Measurements from ENCODE around the gene ARL15. TPM values are rescaled to one million over a fixed set of nuclear protein-coding genes. Genes with fewer than 3 reads are reported as not detected.

Gene ARL15
- polyA plus RNA-seq, 3 donors from 2014 or later, result 15.0 to 20.3 (median 16.2) TPM

DNA sequence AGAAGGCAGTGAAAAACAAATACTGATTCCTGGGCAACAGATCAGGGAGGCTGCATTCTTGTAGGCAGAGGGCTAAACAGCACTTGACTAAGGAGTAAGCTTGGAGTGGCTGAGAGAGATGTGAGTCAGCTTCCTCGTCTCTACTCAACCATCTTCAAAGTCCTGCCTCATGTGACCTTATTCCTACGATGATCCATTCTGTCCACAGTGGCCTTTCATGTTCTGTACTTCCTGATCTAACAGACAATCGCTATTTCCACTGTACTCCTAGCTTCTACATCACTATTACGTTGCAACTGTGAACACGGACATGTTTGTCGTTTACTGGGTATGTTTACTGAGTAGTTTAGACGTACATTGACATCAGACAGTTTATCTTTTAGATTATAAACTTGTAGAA lies 365.4 kb downstream of the ARL15 start:
- Mint-ChIP-seq H3K9me3 (no peaks in the 10 kb centered on the region), H3K27me3 (ENCODE audit: low read depth in 3 of 3) (peaks cover 0 to 1% (median 0%) of the 10 kb centered on the region in 3 donors), H3K36me3 (peaks cover 16 to 31% (median 26%) of the 10 kb centered on the region in 3 donors), H3K27ac (no peak overlapping the region), H3K4me1 (peaks cover 4 to 8% of the 10 kb centered on the region in 2 donors), H3K4me3 (no peak overlapping the region)
- DNase-seq, result no peak

DNA sequence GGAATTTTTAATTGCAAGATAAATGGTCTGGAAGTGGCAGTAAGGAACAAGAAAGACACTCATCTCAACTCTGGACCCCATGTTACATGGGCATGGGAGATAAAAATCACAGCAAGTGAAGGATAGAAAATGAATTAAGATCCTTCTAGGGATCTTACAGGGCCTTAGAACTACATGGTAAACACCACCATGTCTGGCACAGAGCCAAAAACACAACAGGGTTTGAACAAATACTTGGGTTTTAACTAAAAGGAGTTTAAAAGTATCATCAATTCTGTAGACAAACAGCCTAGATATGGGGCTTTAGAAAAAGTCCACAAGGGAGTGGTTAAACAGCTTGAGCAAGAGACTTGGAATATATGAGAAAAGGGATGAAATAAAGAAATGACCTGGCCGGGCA lies 366.4 kb downstream of the ARL15 start:
- Mint-ChIP-seq H3K36me3 (peaks cover 20 to 35% (median 30%) of the 10 kb centered on the region in 3 donors), H3K9me3 (no peaks in the 10 kb centered on the region), H3K4me1 (peaks cover 4 to 8% of the 10 kb centered on the region in 2 donors), H3K27ac (no peak overlapping the region), H3K4me3 (no peak overlapping the region), H3K27me3 (ENCODE audit: low read depth in 3 of 3) (peaks cover 0 to 1% (median 0%) of the 10 kb centered on the region in 3 donors)
- no peak for DNase-seq

DNA sequence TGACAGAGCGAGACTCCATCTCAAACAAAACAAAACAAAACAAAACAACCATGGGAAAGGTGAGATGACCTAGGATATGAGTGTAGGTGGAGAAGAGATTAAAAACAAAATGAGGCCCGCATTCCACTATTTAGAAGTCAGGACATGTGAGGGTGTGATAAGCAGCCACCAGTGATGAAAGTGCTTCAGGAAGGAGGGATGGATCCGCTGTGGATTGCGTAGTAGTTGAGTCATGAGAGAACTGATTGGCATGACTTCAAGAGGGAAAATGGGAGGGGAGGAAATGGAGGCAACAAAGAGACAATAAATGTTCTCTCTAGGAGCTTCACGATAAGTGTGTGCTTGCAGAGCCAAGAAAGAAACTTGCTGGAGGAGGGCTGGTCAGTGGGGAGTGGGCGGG lies 367.6 kb downstream of the ARL15 start:
- Mint-ChIP-seq H3K36me3 (peaks cover 23 to 45% (median 39%) of the 10 kb centered on the region in 3 donors), H3K9me3 (no peaks in the 10 kb centered on the region), H3K27ac (no peak overlapping the region), H3K27me3 (ENCODE audit: low read depth in 3 of 3) (peaks cover 0 to 1% (median 0%) of the 10 kb centered on the region in 3 donors), H3K4me1 (peaks cover 4 to 8% of the 10 kb centered on the region in 2 donors), H3K4me3 (no peak overlapping the region)
- DNase-seq, result no peak

DNA sequence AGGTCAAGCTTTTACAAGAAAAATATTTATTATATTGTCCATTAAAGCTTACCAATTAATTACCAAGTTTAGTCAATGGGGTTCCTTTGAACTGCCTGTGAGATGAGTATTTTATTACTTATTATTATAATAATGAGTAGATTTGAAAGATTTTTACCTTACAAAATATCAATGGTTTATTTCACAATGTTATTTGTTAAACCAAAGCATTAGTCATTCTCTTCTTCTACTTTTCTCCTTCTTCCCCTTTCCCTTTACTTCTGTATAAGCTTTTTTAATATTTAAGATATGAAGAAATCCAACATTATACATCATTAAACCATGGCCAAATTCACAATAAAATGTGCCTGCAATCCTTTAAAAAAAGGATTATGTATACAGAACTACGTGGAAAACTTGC lies 369.5 kb downstream of the ARL15 start:
- H3K27me3 Mint-ChIP-seq (ENCODE audit: low read depth in 3 of 3), result peaks cover 0 to 1% (median 0%) of the 10 kb centered on the region in 3 donors
- DNase-seq, result no peak
- no peak overlapping the region for H3K27ac Mint-ChIP-seq
- H3K36me3 Mint-ChIP-seq, result peaks cover 17 to 45% (median 35%) of the 10 kb centered on the region in 3 donors
- peaks cover 4 to 8% of the 10 kb centered on the region in 2 donors for H3K4me1 Mint-ChIP-seq
- H3K9me3 Mint-ChIP-seq, result no peaks in the 10 kb centered on the region
- H3K4me3 Mint-ChIP-seq, result no peak overlapping the region

DNA sequence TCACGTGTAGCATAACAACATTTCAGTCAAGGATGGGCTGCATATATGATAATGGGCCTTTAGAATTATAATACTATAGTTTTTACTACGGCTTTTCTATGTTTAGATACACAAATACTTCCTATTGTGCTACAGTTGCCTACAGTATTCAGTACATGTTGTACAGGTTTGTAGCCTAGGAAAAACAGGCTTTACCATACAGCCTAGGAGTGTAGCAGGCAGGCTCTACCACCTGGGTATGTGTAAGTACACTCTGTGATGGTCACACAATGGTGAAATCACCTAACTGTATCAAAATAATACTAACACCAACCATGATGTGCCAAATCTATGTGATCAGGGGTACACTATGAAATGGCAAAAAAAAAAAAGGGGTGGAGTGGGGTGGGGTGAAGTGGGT lies 372.9 kb downstream of the ARL15 start:
- Mint-ChIP-seq H3K27me3 (ENCODE audit: low read depth in 3 of 3) (no peaks in the 10 kb centered on the region), H3K4me1 (no peaks in the 10 kb centered on the region), H3K9me3 (no peaks in the 10 kb centered on the region), H3K36me3 (peaks cover 6 to 27% (median 27%) of the 10 kb centered on the region in 3 donors), H3K27ac (no peak overlapping the region), H3K4me3 (no peak overlapping the region)
- DNase-seq, result no peak

DNA sequence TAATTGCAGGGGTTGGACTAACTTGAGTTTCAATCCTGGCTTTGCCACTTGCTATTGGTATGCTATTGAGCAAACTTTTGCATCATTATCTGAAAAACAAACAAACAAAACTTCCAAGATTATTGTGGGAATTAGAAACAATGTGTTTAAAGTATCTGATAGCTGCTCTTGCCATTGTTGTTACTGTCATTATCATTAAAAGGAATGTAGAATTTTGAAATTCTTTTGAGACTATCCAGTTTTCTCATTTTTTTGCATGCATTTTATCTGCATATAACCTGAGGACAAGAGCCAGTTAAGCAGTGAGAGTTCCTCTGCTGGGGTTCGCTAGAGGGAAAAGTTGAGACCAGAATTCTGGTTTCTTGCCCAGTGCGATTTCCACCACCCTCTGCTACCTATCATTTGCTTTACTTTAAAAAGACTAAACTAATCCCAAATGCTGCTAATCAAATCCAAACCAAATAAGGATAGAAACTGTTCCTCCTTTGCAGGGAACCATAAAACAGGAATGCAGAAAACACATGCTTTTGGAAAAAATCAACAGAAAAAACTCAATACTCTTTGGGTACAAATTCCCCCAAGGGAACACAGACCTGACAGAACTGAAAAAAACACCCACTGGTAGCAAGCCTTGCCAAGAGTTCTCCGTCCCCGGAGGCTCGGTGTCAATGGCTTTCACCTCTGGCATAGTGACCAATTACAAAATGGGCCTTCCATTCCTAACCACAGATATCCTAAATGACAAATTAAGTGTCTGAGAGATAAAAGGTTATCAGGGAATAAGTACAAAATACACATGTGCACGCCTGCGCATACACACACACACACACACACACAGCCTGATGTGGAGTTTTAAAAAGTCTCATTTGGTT lies 373.7 kb downstream of the ARL15 start:
- no peaks in the 10 kb centered on the region for H3K27me3 Mint-ChIP-seq (ENCODE audit: low read depth in 3 of 3)
- no peaks in the 10 kb centered on the region for H3K4me1 Mint-ChIP-seq
- H3K27ac Mint-ChIP-seq, result no peak overlapping the region
- H3K4me3 Mint-ChIP-seq, result no peak overlapping the region
- H3K9me3 Mint-ChIP-seq, result no peaks in the 10 kb centered on the region
- no peak for DNase-seq
- H3K36me3 Mint-ChIP-seq, result peaks cover 6 to 21% (median 20%) of the 10 kb centered on the region in 3 donors

DNA sequence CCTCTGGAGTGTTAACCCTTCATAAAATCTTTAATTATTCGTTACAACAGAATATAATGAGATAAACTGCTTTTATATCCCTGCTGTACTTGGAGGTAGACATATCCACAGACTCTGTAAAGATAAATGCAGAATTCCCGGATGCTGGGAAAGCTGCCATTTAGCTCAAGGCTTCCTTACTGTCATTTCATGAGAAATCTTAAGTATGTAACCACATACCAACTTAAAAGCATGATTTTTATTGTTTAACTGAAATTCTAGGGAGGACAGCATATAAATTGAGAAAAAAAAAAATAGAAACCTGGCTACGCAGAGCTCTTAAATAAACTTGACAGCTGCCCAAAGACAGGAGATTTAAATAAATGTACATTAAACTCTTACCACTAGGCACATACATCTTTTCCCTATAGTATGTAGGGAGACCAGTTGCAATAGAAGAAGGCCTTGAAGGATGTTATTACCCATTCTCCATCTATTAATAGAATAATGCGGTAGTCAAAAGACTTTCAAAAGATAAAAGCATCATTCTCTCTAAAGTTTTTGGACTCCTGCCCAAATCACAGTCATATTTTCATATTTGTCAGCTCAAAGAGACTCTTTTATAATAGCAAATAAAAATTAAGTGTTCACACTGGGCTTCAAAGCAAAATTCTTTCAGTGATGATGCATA lies 376.1 kb downstream of the ARL15 start:
- Mint-ChIP-seq H3K36me3 (peaks cover 6 to 15% (median 13%) of the 10 kb centered on the region in 3 donors), H3K27me3 (ENCODE audit: low read depth in 3 of 3) (no peaks in the 10 kb centered on the region)

DNA sequence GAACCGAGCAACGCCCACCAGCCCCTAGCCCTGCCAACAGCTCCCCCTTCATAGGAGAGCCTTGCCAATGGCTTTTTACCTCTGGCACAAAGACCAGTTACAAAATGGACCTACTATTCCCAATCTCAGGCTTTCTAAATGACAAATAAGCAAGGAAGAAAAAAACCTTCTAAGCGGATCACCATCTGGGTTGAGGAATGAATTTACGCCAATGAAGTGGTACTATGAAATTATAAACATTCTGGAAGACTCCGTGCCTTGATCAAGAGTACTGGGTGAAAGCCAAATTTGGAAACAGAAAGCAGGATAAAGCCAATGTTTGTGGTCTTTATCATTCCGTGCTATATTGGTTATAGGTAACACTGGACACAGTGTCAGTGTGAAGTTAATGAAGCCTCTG lies 378.0 kb downstream of the ARL15 start:
- H3K4me3 Mint-ChIP-seq, result no peak overlapping the region
- DNase-seq, result no peak
- peaks cover 0 to 2% (median 0%) of the 10 kb centered on the region in 3 donors for H3K27me3 Mint-ChIP-seq (ENCODE audit: low read depth in 3 of 3)
- no peaks in the 10 kb centered on the region for H3K9me3 Mint-ChIP-seq
- no peak overlapping the region for H3K27ac Mint-ChIP-seq
- no peaks in the 10 kb centered on the region for H3K36me3 Mint-ChIP-seq
- peaks cover 0 to 2% of the 10 kb centered on the region in 2 donors for H3K4me1 Mint-ChIP-seq

More for the DNA sequence above, 376.1 kb downstream of the ARL15 start:
- H3K9me3 Mint-ChIP-seq, result no peaks in the 10 kb centered on the region
- no peak for DNase-seq
- H3K4me3 Mint-ChIP-seq, result no peak overlapping the region
- H3K27ac Mint-ChIP-seq, result no peak overlapping the region
- H3K4me1 Mint-ChIP-seq, result no peaks in the 10 kb centered on the region

DNA sequence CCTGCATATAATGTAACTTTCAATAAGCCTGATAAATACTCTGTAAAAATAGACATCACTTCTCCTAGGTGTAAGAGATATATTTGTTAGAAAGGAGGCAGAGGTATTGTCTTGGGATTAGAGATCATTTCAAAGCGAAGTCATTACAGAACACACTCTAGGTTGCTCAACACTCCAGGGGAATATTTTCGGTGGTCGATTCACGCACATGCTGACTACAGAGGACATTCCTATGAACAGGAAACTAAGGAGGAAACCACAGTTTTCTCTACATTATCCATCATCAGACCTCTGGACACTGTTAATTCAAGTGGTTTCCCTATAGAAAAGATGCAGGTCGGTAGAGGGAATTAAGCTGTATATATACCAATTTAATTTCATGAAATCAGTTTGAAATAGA lies 379.9 kb downstream of the ARL15 start:
- Mint-ChIP-seq H3K4me1 (peaks cover 0 to 2% of the 10 kb centered on the region in 2 donors), H3K36me3 (no peaks in the 10 kb centered on the region), H3K27me3 (ENCODE audit: low read depth in 3 of 3) (peaks cover 0 to 4% (median 1%) of the 10 kb centered on the region in 3 donors), H3K4me3 (no peak overlapping the region), H3K27ac (no peak overlapping the region), H3K9me3 (no peaks in the 10 kb centered on the region)
- no peak for DNase-seq

DNA sequence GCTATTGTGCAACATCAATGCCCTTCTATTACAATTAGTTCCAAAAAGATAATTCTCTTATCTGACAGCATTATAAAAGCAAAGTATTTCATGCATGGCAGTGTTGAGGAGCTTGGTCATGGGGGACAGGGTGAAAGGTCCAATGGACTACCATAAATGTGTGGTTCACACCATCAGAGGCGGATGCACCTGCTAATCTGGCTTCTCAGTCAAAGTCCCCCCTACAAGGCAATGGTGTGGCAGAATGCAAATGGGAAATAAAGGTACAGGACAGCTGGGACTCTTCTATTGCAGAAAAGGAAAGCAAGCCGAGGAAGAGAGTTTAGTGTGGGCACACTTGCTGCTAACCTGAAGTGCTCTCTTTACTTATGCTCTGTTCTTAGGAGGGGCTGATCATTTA lies 380.8 kb downstream of the ARL15 start:
- Mint-ChIP-seq H3K4me1 (peaks cover 0 to 2% of the 10 kb centered on the region in 2 donors), H3K27ac (no peak overlapping the region), H3K36me3 (no peaks in the 10 kb centered on the region), H3K4me3 (no peak overlapping the region), H3K9me3 (no peaks in the 10 kb centered on the region), H3K27me3 (ENCODE audit: low read depth in 3 of 3) (peaks cover 0 to 4% (median 1%) of the 10 kb centered on the region in 3 donors)
- DNase-seq, result no peak

DNA sequence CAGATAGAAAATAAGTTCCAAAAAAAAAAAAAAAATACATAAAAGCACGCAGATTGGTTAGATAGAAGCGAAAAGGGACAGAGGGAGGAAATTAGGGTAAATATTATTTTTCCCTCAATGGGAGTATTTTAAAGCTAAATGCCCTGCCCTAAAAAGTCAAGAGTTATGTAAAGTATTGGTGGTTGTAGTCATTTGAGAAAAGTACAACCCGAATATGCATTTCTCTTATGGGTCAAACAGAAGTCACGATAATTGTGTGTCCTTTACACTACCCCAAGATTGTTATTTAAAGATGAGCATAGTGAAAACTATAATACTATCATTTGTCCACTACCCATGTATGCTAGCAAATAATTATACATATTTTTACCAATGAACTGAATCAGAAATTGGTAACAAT lies 381.2 kb downstream of the ARL15 start:
- H3K27ac Mint-ChIP-seq, result no peak overlapping the region
- H3K4me3 Mint-ChIP-seq, result no peak overlapping the region
- DNase-seq, result no peak
- H3K4me1 Mint-ChIP-seq, result peaks cover 0 to 2% of the 10 kb centered on the region in 2 donors
- H3K36me3 Mint-ChIP-seq, result no peaks in the 10 kb centered on the region
- H3K27me3 Mint-ChIP-seq (ENCODE audit: low read depth in 3 of 3), result peaks cover 0 to 4% (median 1%) of the 10 kb centered on the region in 3 donors
- H3K9me3 Mint-ChIP-seq, result no peaks in the 10 kb centered on the region

DNA sequence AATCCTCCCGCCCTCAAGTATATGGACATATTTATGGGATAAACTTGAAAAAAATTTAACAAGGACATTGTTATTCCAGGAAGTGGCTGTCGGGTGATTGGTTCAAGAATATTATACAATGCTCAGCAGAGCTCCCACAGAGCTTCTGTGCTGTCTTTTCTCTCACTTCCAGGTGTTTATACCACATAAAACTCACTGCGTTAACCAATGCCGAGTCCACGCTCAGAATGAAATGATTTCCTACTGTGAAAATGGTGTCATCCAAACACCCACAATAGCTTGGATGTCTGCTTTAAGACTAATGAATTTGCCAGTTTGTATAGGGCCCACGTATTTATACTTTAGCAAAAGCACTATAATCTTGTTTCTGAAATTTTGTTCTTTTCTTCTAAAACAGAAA lies 381.7 kb downstream of the ARL15 start:
- DNase-seq, result no peak
- Mint-ChIP-seq H3K9me3 (no peaks in the 10 kb centered on the region), H3K27me3 (ENCODE audit: low read depth in 3 of 3) (peaks cover 0 to 4% (median 1%) of the 10 kb centered on the region in 3 donors), H3K4me1 (peaks cover 0 to 2% of the 10 kb centered on the region in 2 donors), H3K36me3 (no peaks in the 10 kb centered on the region), H3K27ac (no peak overlapping the region), H3K4me3 (no peak overlapping the region)

DNA sequence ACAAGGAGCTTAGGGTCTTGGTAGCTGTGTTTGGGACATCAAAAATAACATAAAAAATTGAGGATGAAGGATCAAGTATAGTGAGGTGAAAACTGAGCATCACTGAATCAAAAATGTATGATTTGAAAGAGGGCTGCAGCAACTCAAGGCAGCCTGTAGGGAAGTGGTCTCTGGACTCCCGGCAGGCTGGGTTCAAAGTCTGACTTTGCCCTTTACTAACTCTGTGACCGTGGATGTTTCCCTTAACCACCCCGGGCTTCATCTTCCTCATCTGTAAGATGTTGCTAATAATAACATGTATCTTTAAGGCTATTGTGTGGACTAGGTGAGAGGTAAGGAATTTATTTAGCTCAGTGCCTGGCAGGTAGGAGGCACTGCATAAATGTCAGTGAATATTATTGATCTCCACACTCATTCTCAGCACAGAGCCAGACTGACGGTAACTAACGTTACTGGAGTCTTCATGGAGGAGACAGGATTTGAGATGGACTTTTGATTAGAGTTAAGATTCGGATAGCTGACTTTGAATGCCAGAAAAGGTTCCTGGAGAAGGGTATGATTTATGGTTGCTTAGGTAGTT lies 382.6 kb downstream of the ARL15 start:
- H3K4me3 Mint-ChIP-seq, result no peak overlapping the region
- H3K36me3 Mint-ChIP-seq, result peaks cover 0 to under 1% (median 0%) of the 10 kb centered on the region in 3 donors
- no peaks in the 10 kb centered on the region for H3K9me3 Mint-ChIP-seq
- H3K4me1 Mint-ChIP-seq, result peaks cover 0 to 2% of the 10 kb centered on the region in 2 donors
- DNase-seq, result no peak
- H3K27me3 Mint-ChIP-seq (ENCODE audit: low read depth in 3 of 3), result peaks cover 0 to 4% (median 1%) of the 10 kb centered on the region in 3 donors
- no peak overlapping the region for H3K27ac Mint-ChIP-seq

DNA sequence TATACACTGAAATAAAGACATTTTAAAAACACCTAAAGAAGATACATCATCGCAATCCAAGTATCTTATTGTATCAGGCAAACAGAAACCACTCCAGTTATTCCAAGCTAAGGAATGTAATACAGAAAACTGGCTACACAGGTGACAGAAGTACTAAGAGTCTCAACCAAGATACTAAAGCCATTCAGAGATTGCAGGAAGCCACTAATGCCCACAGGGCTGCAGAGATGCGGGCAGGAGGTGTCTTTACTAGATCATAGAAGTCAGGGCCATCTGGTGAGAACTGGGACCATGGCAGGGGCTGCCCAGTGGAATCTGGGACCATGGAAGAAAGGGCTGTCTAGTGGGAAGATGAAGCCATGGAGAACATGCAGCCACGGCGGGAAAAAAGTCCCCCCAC lies 384.3 kb downstream of the ARL15 start:
- peaks cover 0 to 2% of the 10 kb centered on the region in 2 donors for H3K4me1 Mint-ChIP-seq
- peaks cover 0 to 4% (median 1%) of the 10 kb centered on the region in 3 donors for H3K27me3 Mint-ChIP-seq (ENCODE audit: low read depth in 3 of 3)
- DNase-seq, result no peak
- no peak overlapping the region for H3K27ac Mint-ChIP-seq
- no peak overlapping the region for H3K4me3 Mint-ChIP-seq
- peaks cover 0 to 10% (median 8%) of the 10 kb centered on the region in 3 donors for H3K36me3 Mint-ChIP-seq
- H3K9me3 Mint-ChIP-seq, result no peaks in the 10 kb centered on the region

All from immature natural killer cell (primary cell).